KOPT-K1 (cell line): ENCODE data around the gene PLD2.
"Not testable (repeated sequence)": the region's sequence is repeated elsewhere in the genome, so short reads cannot be mapped to it uniquely, and the experiment has no call there.

ENCODE experiments used
- H3K27ac ChIP-seq: fragments of 200-600 bp; sonication (generic); 2 replicates; pipeline ENCODE4 v1.5.1; 2016; ENCODE audit warnings: antibody characterized with exemption, mild to moderate bottlenecking, low read depth, low read length; ENCODE audit not compliant: poor library complexity, severe bottlenecking
- H3K36me3 ChIP-seq: fragments of 200-600 bp; sonication (generic); 2 replicates; pipeline ENCODE4 v1.5.1; 2017; ENCODE audit warnings: antibody characterized with exemption, mild to moderate bottlenecking, low read length, moderate library complexity; ENCODE audit not compliant: insufficient read depth
- H3K9me3 ChIP-seq: fragments of 200-600 bp; sonication (generic); 2 replicates; pipeline ENCODE4 v1.5.1; 2017; ENCODE audit warnings: antibody characterized with exemption, low read length, mild to moderate bottlenecking; ENCODE audit not compliant: insufficient read depth, poor library complexity, severe bottlenecking

Gene PLD2

GRCh38 chr17:4808378-4808767 lies 1.4 kb downstream of the PLD2 start:
- H3K27ac ChIP-seq, result no peak overlapping the region
- no peaks in the 10 kb centered on the region for H3K36me3 ChIP-seq
- no peaks in the 10 kb centered on the region for H3K9me3 ChIP-seq

- Histone ChIP-seq H3K27ac (no peak overlapping the region), H3K36me3 (no peaks in the 10 kb centered on the region), H3K9me3 (no peaks in the 10 kb centered on the region)
These were observed 3.8 kb downstream of the PLD2 start for GRCh38 chr17:4810696-4811290.

- H3K27ac ChIP-seq, result no peak overlapping the region
- H3K36me3 ChIP-seq, result no peaks in the 10 kb centered on the region
- no peaks in the 10 kb centered on the region for H3K9me3 ChIP-seq
These were observed 4.5 kb downstream of the PLD2 start for GRCh38 chr17:4811471-4811870.

DNA sequence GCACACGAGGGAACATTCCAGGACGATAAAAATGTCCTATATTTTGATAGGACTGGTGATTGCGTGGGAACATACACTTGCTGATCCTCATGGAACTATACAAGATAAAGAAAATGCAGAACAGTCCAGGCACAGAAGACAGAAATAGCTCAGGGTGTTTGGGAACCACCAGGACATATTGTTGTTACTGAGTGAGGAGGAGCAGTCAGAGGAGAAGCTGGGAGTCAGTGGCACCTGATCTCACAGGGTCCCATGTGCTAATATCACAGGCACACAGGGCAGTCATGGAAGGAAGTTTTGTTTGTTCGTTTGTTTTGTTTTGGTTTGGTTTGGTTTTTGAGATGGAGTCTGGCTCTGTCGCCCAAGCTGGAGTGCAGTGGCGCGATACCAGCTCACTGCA lies 5.7 kb downstream of the PLD2 start:
- H3K9me3 ChIP-seq, result no peaks in the 10 kb centered on the region
- H3K36me3 ChIP-seq, result no peaks in the 10 kb centered on the region
- H3K27ac ChIP-seq, result no peak overlapping the region

GRCh38 chr17:4815043-4815675 lies 8.2 kb downstream of the PLD2 start:
- no peak overlapping the region for H3K27ac ChIP-seq
- H3K36me3 ChIP-seq, result no peaks in the 10 kb centered on the region
- H3K9me3 ChIP-seq, result no peaks in the 10 kb centered on the region

DNA sequence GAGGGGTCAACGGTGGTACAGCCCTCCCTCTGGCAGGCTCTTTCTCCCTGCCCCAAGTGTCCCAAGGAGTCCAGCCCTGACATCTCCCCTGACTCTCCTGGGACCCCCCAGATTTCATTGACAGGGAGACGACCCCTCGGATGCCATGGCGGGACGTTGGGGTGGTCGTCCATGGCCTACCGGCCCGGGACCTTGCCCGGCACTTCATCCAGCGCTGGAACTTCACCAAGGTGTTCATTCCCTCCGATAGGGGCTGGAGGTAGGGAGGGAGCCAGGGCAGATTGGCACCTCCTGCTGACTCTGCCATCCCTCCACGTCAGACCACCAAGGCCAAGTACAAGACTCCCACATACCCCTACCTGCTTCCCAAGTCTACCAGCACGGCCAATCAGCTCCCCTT lies 9.9 kb downstream of the PLD2 start:
- Histone ChIP-seq H3K9me3 (no peaks in the 10 kb centered on the region), H3K27ac (no peak overlapping the region), H3K36me3 (no peaks in the 10 kb centered on the region)

DNA sequence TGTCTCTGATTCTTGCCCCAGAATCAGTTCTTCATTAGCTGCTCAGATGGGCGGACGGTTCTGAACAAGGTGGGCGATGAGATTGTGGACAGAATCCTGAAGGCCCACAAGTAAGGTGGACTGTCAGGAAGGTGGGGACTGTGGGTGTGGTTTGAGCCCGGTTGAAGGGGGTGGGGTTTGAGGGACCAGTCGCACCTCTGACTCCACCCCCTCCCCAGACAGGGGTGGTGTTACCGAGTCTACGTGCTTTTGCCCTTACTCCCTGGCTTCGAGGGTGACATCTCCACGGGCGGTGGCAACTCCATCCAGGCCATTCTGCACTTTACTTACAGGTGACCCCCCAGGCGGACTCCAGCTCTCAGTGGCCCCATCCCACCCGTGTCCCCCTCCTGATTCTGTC lies 11.3 kb downstream of the PLD2 start:
- no peaks in the 10 kb centered on the region for H3K9me3 ChIP-seq
- H3K27ac ChIP-seq, result no peak overlapping the region
- H3K36me3 ChIP-seq, result no peaks in the 10 kb centered on the region

GRCh38 chr17:4822835-4823234 lies 15.9 kb downstream of the PLD2 start:
- Histone ChIP-seq H3K9me3 (no peaks in the 10 kb centered on the region), H3K36me3 (no peaks in the 10 kb centered on the region), H3K27ac (no peak overlapping the region)

DNA sequence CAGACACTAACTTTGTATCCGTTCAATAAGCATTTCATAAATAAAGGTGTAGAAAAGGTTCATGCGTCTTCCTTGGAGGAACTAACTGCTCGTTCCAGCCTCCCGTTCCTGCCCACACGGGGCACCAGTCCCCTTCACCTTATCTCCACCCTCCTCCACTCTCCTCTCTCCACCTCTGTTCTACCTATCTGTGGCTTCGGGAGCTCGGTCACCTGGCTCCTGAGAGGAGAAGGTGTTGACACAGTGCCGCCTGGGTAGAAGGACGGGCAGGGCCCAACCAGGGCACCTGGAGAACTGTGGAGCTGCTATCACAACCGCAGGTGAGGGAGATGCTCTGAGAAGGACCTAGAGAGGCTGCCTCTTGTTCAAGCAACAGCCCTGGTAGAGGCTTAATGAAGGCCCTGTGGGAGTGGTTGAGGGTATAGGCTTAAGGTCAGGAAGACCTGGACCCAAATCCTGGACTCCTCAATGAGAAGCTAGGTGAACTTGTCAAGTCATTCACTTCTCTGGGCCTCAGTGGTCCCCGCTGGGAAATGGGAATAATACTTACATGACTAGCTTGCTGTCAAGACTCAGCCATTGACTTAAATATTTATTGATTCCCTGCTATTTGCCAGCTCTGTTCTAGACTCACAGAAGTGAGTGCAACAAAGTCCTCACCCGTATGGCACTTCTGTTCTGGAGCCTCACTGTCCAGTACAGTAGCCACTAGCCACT lies 16.6 kb downstream of the PLD2 start:
- H3K9me3 ChIP-seq, result no peaks in the 10 kb centered on the region
- no peak overlapping the region for H3K27ac ChIP-seq
- H3K36me3 ChIP-seq, result no peaks in the 10 kb centered on the region

DNA sequence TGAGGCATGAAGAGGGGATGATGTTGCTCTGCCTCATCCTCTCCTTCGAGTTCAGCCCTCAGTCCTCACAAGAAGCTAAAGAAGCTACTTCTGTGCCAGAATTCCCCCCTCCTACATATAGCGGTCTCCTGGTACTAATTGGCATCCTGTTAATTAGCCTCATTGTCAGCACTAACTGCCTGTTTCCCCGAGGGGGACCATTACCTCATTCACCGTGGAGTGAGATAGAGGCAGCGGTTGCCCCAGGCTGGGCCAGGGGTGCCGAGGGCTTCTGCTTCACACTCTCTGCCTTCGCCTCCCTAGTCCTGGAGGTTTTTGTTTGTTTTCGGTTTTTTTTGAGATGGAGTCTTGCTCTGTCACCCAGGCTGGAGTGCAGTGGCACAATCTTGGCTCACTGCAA lies 20.4 kb downstream of the PLD2 start:
- Histone ChIP-seq H3K36me3 (no peaks in the 10 kb centered on the region), H3K27ac (no peak overlapping the region), H3K9me3 (no peaks in the 10 kb centered on the region)

DNA sequence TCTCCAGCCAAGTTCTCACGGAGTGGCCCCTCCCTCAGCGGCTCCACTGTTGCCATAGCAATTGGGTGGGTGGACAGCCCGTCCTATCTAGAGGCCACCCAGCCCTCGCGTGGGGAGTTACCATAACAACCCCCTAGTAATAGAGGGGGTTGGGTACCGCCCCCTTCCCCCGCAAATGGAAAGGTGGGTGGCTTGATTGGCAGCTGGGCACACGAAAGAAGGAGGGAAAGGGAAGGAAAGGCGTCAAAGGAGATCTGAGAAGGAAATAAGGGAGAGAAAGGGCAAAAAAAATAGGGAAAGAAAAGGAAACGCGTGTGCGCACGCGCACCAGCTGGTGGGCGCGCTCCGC lies 25.9 kb downstream of the PLD2 start:
- H3K27ac ChIP-seq, result peak overlapping the region; percentile 59
- H3K36me3 ChIP-seq, H3K9me3 ChIP-seq: not testable (repeated sequence)

- H3K27ac ChIP-seq, result peak within 1 kb of the TSS; percentile 59
- H3K9me3 ChIP-seq, result no peaks in the 10 kb centered on the region
- H3K36me3 ChIP-seq, result no peaks in the 10 kb centered on the region
These were observed 26.4 kb downstream of the PLD2 start, which contains the start of gene MINK1 for GRCh38 chr17:4833178-4833940. Gene MINK1, plus strand, starts transcription at chr17:4833340. Its CDS starts 244 bp downstream, at chr17:4833584.

DNA sequence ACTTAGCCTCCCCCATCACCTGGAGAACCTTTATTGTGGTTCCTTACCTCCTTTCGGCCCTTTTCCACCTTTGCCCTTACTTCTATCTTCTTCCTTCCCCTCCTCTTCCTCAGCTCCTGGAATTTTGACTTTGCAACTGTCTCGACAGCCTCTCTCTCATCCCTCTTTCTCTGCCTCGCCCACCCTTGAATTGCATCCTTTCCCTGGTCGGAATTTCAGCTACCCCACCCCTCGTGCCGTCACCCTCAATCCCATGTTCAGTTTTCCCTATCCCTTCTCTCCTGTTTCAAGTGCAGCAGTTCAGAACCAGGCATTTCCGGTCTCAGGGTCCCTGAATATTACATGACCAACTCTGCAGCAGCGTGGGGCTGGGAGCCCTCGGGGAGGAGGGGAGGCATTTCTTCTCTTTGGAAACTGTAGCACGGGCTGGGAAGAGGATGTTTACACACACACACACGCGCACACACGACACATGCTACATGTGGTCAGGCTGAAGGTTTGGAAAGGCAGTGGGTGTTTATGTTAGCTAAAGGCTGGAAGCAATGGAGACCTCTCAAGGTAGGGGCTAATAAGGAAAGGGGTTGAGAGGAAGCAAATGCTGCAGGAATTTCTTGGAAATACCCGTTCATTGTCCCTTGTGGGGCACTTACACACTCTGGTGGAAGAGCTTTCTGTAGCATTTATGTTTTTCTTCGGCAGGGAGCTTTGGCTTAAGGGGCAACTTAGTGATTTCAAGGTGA lies 27.2 kb downstream of the PLD2 start:
- peak overlapping the region; percentile 59 for H3K27ac ChIP-seq
- H3K9me3 ChIP-seq, result no peaks in the 10 kb centered on the region
- no peaks in the 10 kb centered on the region for H3K36me3 ChIP-seq

DNA sequence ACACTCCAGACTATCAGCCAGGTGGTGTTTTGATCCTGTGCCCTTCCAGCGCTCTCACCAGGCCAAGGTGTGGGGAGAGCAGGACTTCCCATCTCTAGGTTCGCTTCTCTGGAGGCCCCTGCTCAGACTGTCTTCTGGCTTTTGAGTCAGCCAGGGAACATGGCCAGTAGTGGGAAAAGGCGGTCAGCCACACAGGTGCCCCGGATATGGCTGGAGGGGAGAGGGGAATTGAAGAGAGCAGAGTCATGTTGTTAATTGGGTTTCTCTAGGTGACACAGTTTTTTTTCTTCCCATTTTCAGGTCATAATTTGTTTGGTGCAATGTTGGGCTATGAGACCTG lies 27.7 kb downstream of the PLD2 start:
- Histone ChIP-seq H3K9me3 (no peaks in the 10 kb centered on the region), H3K36me3 (no peaks in the 10 kb centered on the region), H3K27ac (no peak overlapping the region)

DNA sequence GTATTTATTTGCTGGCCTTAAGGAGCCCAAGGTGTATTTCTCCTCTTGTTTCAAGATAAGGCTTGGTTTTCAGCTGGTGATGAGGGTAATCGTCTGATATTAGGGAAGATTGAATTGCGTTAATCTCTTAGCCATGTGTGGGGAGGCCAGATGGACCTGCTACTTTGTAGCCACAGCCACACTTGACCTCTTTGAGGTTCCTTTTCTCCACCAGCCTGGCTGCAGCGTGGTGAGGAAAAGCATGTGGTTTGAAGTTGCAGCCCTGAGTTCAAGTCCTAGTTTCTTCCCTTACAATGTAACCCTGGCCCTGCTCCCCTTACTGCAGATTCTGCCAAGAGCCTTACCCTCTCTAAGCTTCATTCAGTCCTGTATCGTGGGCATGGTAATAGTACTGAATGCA lies 29.3 kb downstream of the PLD2 start:
- Histone ChIP-seq H3K9me3 (no peaks in the 10 kb centered on the region), H3K36me3 (no peaks in the 10 kb centered on the region), H3K27ac (no peak overlapping the region)
